HG02943 (cell line): ENCODE results near the gene NR5A1.

Experiments used
- ATAC-seq: cut with Tn5 transposase; IDR thresholded peaks from one replicate; pipeline ENCODE4 v1.9.1; 2021; ENCODE audit warnings: mild to moderate bottlenecking, low read depth, moderate library complexity; ENCODE audit not compliant: unreplicated experiment

Gene NR5A1

GRCh38 chr9:124514874-124515273 is 7.7 kb upstream of the NR5A1 start:
- ATAC-seq, result no peak

DNA sequence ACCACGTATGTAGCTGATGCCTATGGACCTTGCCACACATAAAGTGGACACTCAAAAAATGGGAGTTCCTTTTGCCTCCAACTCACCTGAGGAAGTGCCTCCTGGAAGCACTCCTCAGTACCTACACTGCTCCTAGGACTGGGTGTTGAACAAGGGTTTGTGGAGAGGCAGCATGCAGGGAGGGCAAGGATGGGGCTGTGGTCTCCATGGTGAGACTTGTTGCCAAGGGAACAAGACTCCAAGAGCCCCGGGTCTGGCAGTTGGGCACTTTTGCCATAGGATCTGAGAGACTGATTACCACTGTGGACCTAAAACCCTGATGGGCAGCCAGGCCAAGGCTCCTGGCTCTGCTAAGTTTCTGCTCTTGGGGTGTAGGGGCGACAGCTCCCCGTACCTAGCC is 6.9 kb upstream of the NR5A1 start:
- ATAC-seq, result no peak

GRCh38 chr9:124513376-124513994 is 6.3 kb upstream of the NR5A1 start:
- no peak for ATAC-seq

GRCh38 chr9:124512806-124513204 is 5.6 kb upstream of the NR5A1 start:
- no peak for ATAC-seq

GRCh38 chr9:124511891-124512805 is 4.9 kb upstream of the NR5A1 start:
- ATAC-seq, result no peak

DNA sequence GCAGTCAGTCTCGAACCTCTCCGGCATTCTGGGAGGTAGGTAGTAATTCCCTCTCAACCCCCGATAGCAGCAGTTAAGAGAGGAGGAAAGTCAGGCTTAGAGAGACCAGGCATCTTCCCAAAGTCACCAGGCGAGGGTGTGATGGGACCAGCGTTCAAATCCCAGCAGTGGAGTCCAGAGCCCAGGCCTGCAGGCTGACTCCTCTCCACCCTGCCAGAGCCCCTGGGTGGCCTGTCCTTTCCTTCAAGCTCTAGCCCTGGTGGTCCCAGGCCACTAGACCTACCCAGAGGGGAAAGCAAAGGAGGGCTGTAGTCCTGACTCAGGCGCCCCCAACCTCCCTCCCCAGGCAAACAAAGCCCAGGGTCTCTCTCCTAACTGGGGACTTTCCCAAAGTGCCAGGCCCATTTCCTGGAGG is 4.2 kb upstream of the NR5A1 start:
- no peak for ATAC-seq

GRCh38 chr9:124510650-124511425 is 3.6 kb upstream of the NR5A1 start:
- ATAC-seq, result no peak

DNA sequence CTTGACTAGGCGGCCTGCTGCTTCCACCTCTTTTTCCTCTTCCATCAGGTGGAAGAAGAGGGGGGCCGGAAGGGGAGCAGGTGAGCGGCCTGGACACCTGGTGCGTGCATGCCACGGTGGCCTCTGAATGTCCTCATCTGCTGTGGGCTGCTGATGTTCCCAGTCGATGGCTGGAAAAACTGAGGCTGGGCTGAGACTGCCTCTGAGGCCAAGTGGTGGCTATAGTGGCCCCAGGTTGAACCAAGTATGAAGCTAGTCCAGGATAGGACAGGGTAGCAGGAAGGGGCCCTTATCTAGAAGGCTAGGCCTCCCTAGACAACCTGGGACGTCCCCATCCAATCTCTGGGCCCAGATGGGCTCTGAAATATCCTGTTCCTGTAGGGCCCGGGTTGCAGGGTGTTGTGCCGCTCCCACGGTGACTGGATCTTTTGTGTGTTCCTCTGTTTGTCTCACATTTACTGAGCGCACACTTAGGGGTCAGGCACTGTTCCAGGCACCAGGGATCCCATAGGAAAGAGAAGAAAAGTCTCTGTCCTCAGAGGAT is 753 bp upstream of the NR5A1 start:
- no peak for ATAC-seq

- ATAC-seq, result no peak
These were observed 766 bp downstream of the NR5A1 start for GRCh38 chr9:124506433-124506832.

DNA sequence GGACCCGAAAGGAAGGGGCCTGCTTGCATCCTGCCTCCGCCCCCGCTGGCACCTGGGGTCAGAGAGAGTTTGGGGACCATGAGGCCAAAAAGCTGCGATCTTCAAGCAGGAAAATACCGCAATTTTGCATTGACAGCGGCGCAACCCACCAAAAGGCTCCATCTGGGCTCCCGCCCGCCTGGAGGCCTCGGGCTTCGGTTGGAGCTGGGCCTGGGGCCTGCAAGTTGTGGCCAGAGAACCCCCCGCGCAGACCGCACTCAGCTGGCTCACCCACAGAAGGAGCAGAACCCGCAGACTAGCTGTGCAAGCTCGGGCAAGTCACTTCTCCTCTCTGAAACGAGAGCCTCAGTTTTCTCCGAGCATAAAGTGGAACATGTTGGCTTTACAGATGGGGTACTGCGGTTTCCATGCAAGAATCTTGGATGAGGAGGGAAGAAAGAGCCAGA is 1.3 kb downstream of the NR5A1 start:
- ATAC-seq, result no peak

- ATAC-seq, result no peak
These were observed 1.9 kb downstream of the NR5A1 start for GRCh38 chr9:124505006-124505900.

GRCh38 chr9:124504530-124505005 is 2.6 kb downstream of the NR5A1 start:
- ATAC-seq, result no peak

DNA sequence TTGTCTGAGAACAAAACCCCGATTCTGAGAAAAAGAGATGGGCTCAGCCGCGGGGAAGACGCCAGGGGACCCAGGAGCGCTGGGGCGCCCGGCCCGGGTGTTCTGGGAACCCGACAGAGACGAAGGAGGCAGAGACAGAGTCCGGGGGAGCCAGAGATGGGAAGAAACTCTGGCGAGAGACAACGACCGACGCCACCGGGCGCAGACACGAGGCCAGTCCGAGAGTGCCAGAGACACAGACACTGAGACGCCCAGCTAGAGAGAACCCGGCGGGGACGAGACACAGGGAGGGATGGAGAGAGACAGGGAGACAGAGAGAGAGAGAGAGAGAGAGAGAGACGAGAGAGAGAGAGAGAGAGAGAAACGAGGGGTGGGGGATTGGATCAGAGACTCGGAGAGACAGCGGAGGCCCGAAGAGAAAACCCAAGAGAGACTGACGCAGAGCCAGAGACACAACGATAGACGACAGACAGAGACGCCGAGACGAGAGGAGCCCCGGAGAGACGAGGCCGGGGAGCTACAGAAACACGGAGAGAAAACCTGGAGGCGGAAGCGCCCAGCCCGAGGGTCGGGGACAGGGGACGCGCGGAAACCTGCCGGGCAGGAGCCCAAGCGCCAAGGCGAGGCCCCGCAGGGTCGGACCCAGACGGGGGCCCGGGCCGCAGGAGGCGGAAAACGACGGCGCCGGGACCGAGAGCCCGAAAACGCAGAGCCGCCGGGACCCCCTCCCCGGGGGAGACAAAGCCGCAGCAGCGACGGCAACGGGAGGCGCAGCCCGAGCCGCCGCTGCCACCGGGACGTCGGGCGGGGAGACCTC is 3.3 kb downstream of the NR5A1 start:
- no peak for ATAC-seq

- no peak for ATAC-seq
These were observed 4.2 kb downstream of the NR5A1 start for GRCh38 chr9:124502711-124503702.

DNA sequence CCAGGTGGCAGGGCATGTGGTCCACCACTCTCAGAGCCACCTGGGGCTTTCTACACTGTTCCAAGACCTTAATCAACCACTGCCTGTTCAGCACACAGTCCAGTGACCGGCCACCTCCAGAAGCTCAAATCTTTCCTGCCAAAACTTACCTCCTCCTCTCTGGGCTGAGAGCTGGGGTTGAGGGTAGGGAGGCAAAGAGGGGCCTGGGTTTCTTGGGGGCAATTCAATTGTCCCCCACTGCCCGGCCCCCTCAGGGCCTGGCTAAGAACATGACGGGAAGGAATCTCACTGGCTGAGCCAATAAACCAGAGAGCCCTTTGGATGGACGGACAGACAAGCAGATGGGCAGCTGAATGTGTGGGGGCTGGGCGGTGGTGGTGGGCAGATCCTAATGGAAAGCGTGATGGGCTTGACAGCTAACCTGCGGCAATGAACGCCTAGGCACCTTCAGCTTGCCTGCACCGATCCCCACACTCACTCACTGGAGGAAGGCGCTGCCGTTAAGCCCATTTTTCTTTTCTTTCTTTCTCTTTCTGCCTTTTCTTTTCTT is 5.4 kb downstream of the NR5A1 start:
- ATAC-seq, result no peak

DNA sequence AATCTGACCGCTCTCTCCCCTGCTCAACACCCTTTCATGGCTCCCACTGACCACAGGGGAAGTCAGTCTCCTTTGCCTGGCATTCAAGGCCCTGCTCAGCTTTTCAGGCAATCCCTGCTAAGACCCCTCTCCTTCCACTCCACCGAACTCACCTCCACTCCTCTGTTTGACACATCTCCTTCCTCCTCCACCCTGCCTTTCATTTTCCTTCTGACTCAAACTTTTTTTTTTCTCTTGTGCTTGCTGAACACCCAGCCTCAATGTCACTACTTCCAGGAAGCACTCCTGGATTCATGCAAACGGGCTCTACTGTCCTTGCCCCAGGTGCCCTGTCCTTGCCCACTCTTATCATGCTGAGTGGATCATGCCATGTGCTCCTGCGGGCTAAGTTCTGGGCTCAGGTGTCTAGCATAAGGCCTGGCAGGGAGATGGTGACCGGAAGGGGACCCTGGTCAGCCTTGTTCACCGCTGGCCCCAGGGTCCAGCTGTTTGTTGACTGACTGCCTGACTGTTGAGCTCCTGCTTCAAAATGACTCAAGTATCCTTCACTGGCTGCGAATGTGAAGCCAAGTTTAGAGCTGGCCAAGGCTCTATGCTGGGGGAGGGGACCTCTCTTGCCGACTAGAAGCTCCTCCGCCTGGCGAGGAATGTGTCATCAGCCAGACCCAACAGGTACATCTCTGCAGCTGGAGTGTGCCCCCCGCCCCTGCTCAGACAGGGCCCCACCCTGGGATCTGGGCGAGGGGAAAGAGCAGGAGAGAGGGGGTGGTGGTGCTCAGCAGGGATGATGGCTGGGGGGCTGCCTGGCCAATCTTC is 6.2 kb downstream of the NR5A1 start:
- ATAC-seq, result no peak
